NCI-H2227 treated with DMSO at 0.1 percent for 48 hours (cell line): ENCODE results near the gene GADD45G.
A peak's percentile ranks its signal among the peaks of the same experiment; 100 is the strongest.

Experiments
- DNase-seq: peaks from one replicate; lab custom pipeline; 2025; lab: John Stamatoyannopoulos, UW

Gene GADD45G

GRCh38 chr9:89604729-89605464, at the start of gene GADD45G:
TSS of gene GADD45G (plus strand) at chr9:89605012. CDS start at chr9:89605122, 110 bp downstream.
- peak; percentile 70 for DNase-seq

GRCh38 chr9:89555036-89555415, 49.8 kb upstream of the GADD45G start:
- DNase-seq = no peak

- DNase-seq = no peak
Observed at GRCh38 chr9:89555451-89556375, 49.1 kb upstream of the GADD45G start.

GRCh38 chr9:89558196-89558899, 46.5 kb upstream of the GADD45G start:
- DNase-seq = no peak

GRCh38 chr9:89558948-89559347, 45.9 kb upstream of the GADD45G start:
- DNase-seq = no peak

- no peak for DNase-seq
Observed at GRCh38 chr9:89562186-89562814, 42.5 kb upstream of the GADD45G start.

- DNase-seq = no peak
Observed at GRCh38 chr9:89563571-89564345, 41.1 kb upstream of the GADD45G start.

GRCh38 chr9:89564346-89564878, 40.4 kb upstream of the GADD45G start:
- no peak for DNase-seq

- no peak for DNase-seq
Observed at GRCh38 chr9:89567649-89568048, 37.2 kb upstream of the GADD45G start.

GRCh38 chr9:89574309-89574708, 30.5 kb upstream of the GADD45G start:
- DNase-seq = no peak

- DNase-seq = peak; percentile 12
Observed at GRCh38 chr9:89576404-89576839, 28.4 kb upstream of the GADD45G start.

GRCh38 chr9:89577363-89577762, 27.4 kb upstream of the GADD45G start:
- DNase-seq = no peak

- DNase-seq = no peak
Observed at GRCh38 chr9:89579741-89580385, 24.9 kb upstream of the GADD45G start.

GRCh38 chr9:89586311-89586710, 18.5 kb upstream of the GADD45G start:
- no peak for DNase-seq

GRCh38 chr9:89588271-89588879, 16.4 kb upstream of the GADD45G start:
- DNase-seq = no peak

- no peak for DNase-seq
Observed at GRCh38 chr9:89590415-89590814, 14.4 kb upstream of the GADD45G start.

GRCh38 chr9:89591274-89592212, 13.3 kb upstream of the GADD45G start:
- DNase-seq = no peak

- DNase-seq = no peak
Observed at GRCh38 chr9:89592213-89592815, 12.5 kb upstream of the GADD45G start.
